ENCODE measurements around the gene HECTD4.
A peak's percentile ranks its signal among the peaks of the same experiment; 100 is the strongest.

The HECTD4 gene

GRCh38 chr12:112362310-112362709 lies 19.9 kb downstream of the HECTD4 start:
- H3K27ac ChIP-seq: no peak overlapping the region
- TF ChIP-seq, protein P1, sequence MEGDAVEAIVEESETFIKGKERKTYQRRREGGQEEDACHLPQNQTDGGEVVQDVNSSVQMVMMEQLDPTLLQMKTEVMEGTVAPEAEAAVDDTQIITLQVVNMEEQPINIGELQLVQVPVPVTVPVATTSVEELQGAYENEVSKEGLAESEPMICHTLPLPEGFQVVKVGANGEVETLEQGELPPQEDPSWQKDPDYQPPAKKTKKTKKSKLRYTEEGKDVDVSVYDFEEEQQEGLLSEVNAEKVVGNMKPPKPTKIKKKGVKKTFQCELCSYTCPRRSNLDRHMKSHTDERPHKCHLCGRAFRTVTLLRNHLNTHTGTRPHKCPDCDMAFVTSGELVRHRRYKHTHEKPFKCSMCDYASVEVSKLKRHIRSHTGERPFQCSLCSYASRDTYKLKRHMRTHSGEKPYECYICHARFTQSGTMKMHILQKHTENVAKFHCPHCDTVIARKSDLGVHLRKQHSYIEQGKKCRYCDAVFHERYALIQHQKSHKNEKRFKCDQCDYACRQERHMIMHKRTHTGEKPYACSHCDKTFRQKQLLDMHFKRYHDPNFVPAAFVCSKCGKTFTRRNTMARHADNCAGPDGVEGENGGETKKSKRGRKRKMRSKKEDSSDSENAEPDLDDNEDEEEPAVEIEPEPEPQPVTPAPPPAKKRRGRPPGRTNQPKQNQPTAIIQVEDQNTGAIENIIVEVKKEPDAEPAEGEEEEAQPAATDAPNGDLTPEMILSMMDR (IDR thresholded peaks at IDR 0.05): no peak
- no peak for TF ChIP-seq ZFX (IDR thresholded peaks at IDR 0.05; ENCODE audit: borderline replicate concordance)

GRCh38 chr12:112361271-112361670 lies 21.0 kb downstream of the HECTD4 start:
- no peak overlapping the region for H3K27ac ChIP-seq
- TF ChIP-seq, protein P1 (IDR thresholded peaks at IDR 0.05): no peak
- TF ChIP-seq ZFX (IDR thresholded peaks at IDR 0.05; ENCODE audit: borderline replicate concordance): no peak

DNA sequence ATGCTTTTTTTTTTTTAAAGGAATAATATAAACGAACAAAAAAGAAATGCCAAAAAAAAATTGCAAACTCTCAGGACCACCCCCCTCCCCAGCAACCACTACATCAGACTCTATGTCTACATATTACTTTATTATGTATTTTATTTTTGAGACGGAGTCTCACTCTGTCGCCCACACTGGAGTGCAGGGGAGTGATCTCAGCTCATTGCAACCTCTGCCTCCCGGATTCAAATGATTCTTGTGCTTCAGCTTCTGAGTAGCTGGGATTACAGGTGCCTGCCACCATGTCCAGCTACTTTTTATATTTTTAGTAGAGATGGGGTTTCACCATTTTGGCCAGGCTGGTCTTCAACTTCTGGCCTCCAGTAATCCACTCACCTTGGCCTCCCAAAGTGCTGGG lies 22.9 kb downstream of the HECTD4 start:
- H3K27ac ChIP-seq: no peak overlapping the region
- TF ChIP-seq, protein P1 (IDR thresholded peaks at IDR 0.05): no peak
- TF ChIP-seq ZFX (IDR thresholded peaks at IDR 0.05; ENCODE audit: borderline replicate concordance): no peak

DNA sequence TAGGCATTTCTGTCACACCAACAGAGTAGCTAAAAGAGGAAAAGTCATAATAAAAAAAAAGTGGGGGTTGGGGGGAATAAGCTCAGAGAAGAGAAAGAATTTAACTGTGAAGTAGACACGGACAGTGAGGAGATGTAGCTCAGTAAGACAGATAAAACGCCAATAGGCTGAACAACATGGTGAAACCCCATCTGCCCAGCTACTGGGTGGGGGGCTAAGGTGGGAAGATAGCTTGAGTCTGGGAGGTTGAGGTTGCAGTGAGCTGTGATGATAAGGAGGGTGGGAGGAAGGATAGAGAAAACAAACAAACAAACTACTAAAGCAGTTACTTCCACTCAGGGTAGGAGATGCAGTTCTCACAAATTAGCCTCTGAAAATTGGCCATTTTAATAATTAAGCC lies 25.0 kb downstream of the HECTD4 start:
- H3K27ac ChIP-seq: no peak overlapping the region
- TF ChIP-seq, protein P1 (IDR thresholded peaks at IDR 0.05): no peak
- no peak for TF ChIP-seq ZFX (IDR thresholded peaks at IDR 0.05; ENCODE audit: borderline replicate concordance)

DNA sequence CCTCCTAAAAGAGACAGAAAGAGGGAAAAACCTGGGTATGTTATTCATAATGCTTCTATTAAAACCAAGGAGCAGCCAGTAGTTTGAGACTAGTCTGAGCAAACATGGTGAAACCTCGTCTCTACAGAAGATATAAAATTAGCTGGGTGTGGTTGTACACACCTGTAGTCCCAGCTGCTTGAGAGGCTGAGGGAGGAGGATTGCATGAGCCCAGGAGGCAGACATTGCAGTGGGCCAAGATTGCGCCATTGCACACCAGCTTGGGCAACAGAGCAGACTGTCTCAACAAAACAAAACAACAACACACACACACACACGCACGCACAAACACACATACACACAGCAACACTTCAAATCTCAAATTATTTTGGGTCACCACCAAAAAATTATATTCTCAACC lies 27.8 kb downstream of the HECTD4 start:
- H3K27ac ChIP-seq: peak overlapping the region; percentile 8; the same call in 1 of the 2 replicates
- TF ChIP-seq, protein P1 (IDR thresholded peaks at IDR 0.05): no peak
- TF ChIP-seq ZFX (IDR thresholded peaks at IDR 0.05; ENCODE audit: borderline replicate concordance): no peak

DNA sequence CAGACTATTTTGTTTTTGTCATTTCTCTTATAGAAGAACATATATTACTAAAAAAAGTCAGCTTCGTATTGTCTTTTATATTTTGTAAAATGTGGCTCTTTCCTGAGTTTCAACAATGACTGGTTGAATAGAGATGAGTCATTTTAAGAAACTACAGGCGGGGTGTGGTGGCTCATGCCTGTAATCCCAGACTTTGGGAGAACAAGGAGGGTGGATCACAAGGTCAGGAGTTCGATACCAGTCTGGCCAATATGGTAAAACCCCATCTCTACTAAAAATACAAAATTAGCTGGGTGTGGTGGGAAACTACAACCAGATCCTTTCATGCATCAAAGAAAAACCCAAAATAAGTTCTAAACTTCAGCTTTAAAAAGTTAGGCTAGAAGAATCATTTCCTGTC lies 28.8 kb downstream of the HECTD4 start:
- TF ChIP-seq ZFX (IDR thresholded peaks at IDR 0.05; ENCODE audit: borderline replicate concordance): no peak
- TF ChIP-seq, protein P1 (IDR thresholded peaks at IDR 0.05): no peak
- H3K27ac ChIP-seq: no peak overlapping the region

GRCh38 chr12:112352921-112353320 lies 29.3 kb downstream of the HECTD4 start:
- TF ChIP-seq, protein P1 (IDR thresholded peaks at IDR 0.05): no peak
- no peak for TF ChIP-seq ZFX (IDR thresholded peaks at IDR 0.05; ENCODE audit: borderline replicate concordance)
- no peak overlapping the region for H3K27ac ChIP-seq
